HEK293 (cell line): ENCODE measurements around the gene MYO18B.

ENCODE experiments used
- CTCF ChIA-PET: fragments of 350-600 bp; formaldehyde crosslinking; extraction: SDS; loops from one replicate; lab custom pipeline; 2021; ENCODE audit warnings: antibody characterized with exemption; lab: Yijun Ruan, JAX
- POLR2A ChIA-PET: fragments of 300-600 bp; formaldehyde crosslinking; extraction: SDS; loops from one replicate; lab custom pipeline; 2020; ENCODE audit warnings: antibody characterized with exemption, inconsistent platforms; lab: Yijun Ruan, JAX
- H3K27ac ChIP-seq: fragments of 200-500 bp; sonication (Bioruptor generic); 2 replicates; pipeline ENCODE4 v1.5.1; 2014; ENCODE audit warnings: low read depth, low read length, control low read depth, inconsistent platforms; ENCODE audit errors: extremely low read depth
- H3K36me3 ChIP-seq, 2 experiments: fragments of 200-500 bp in 1 of 2; sonication (Bioruptor generic) in 1 of 2; 1 replicate in 1 of 2; 2 replicates in 1 of 2; pipeline ENCODE4 v1.5.1; 2014 to 2017; ENCODE audit warnings: inconsistent platforms in 2 of 2, low read length in 2 of 2; ENCODE audit not compliant: control insufficient read depth in 2 of 2, insufficient read depth in 1 of 2
- H3K4me1 ChIP-seq: fragments of 200-500 bp; sonication (Bioruptor generic); 2 replicates; pipeline ENCODE4 v1.5.1; 2014; ENCODE audit warnings: mild to moderate bottlenecking, low read length, inconsistent platforms; ENCODE audit not compliant: control insufficient read depth, insufficient read depth
- H3K4me3 ChIP-seq: 2 replicates; pipeline ENCODE4 v1.5.1; 2011; ENCODE audit warnings: low read depth, mild to moderate bottlenecking, control low read depth, low read length, moderate library complexity
- H3K9me3 ChIP-seq: fragments of 200-500 bp; sonication (Bioruptor generic); 2 replicates; pipeline ENCODE4 v1.5.1; 2014; ENCODE audit warnings: low read depth, low read length, inconsistent platforms; ENCODE audit not compliant: control insufficient read depth, insufficient read depth
- EGR2 ChIP-seq: fragments of 450-650 bp; formaldehyde crosslinking; IDR thresholded peaks from 2 replicates; pipeline ENCODE4 v1.5.1; 2016; ENCODE audit warnings: low read depth, missing biosample characterization, missing genetic modification characterization
- GLI2 ChIP-seq: fragments of 450-650 bp; formaldehyde crosslinking; IDR thresholded peaks from 2 replicates; pipeline ENCODE4; 2017; ENCODE audit warnings: missing biosample characterization, missing genetic modification characterization, low read depth, borderline replicate concordance
- HIC1 ChIP-seq: fragments of 450-650 bp; formaldehyde crosslinking; IDR thresholded peaks from 2 replicates; pipeline ENCODE4 v1.5.1; 2016; ENCODE audit warnings: missing biosample characterization, missing genetic modification characterization
- HOXC10 ChIP-seq: sonication (generic); formaldehyde crosslinking; IDR thresholded peaks from 2 replicates; pipeline ENCODE4 v1.8.1; 2023; ENCODE audit warnings: mild to moderate bottlenecking, missing genetic modification reagents
- KLF1 ChIP-seq: fragments of 450-650 bp; formaldehyde crosslinking; IDR thresholded peaks from 2 replicates; pipeline ENCODE4 v1.5.1; 2016; ENCODE audit warnings: missing biosample characterization, missing genetic modification characterization
- PRDM4 ChIP-seq: fragments of 450-650 bp; formaldehyde crosslinking; IDR thresholded peaks from 2 replicates; pipeline ENCODE4 v1.5.1; 2017; ENCODE audit warnings: missing biosample characterization, missing genetic modification characterization
- SCRT1 ChIP-seq: fragments of 450-650 bp; formaldehyde crosslinking; IDR thresholded peaks from 2 replicates; pipeline ENCODE4 v1.5.1; 2016; ENCODE audit warnings: missing biosample characterization, missing genetic modification characterization, borderline replicate concordance
- SP3 ChIP-seq: fragments of 450-650 bp; formaldehyde crosslinking; IDR thresholded peaks from 2 replicates; pipeline ENCODE4 v1.5.1; 2016; ENCODE audit warnings: missing biosample characterization, missing genetic modification characterization
- ZBTB17 ChIP-seq: fragments of 450-650 bp; formaldehyde crosslinking; IDR thresholded peaks from 2 replicates; pipeline ENCODE4 v1.5.1; 2016; ENCODE audit warnings: missing biosample characterization, missing genetic modification characterization
- ZBTB6 ChIP-seq: fragments of 450-650 bp; formaldehyde crosslinking; IDR thresholded peaks from 2 replicates; pipeline ENCODE4 v1.5.1; 2017; ENCODE audit warnings: missing biosample characterization, missing genetic modification characterization
- ZBTB8A ChIP-seq: fragments of 450-650 bp; formaldehyde crosslinking; IDR thresholded peaks from 2 replicates; pipeline ENCODE4 v1.5.1; 2016; ENCODE audit warnings: missing biosample characterization, missing genetic modification characterization
- ZNF16 ChIP-seq: fragments of 450-650 bp; formaldehyde crosslinking; IDR thresholded peaks from 2 replicates; pipeline ENCODE4 v1.5.1; 2016; ENCODE audit warnings: low read depth, missing biosample characterization, missing genetic modification characterization
- ZNF175 ChIP-seq: fragments of 450-650 bp; formaldehyde crosslinking; IDR thresholded peaks from 2 replicates; pipeline ENCODE4 v1.5.1; 2016; ENCODE audit warnings: missing biosample characterization, missing genetic modification characterization
- ZNF221 ChIP-seq: fragments of 450-650 bp; formaldehyde crosslinking; IDR thresholded peaks from 2 replicates; pipeline ENCODE4 v1.5.1; 2017; ENCODE audit warnings: missing biosample characterization, missing genetic modification characterization, borderline replicate concordance
- ZNF24 ChIP-seq: fragments of 450-650 bp; formaldehyde crosslinking; IDR thresholded peaks from 2 replicates; pipeline ENCODE4 v1.5.1; 2016; ENCODE audit warnings: missing biosample characterization, missing genetic modification characterization
- ZNF324 ChIP-seq: fragments of 450-650 bp; formaldehyde crosslinking; IDR thresholded peaks from 2 replicates; pipeline ENCODE4 v1.5.1; 2016; ENCODE audit warnings: missing biosample characterization, missing genetic modification characterization
- ZNF366 ChIP-seq: fragments of 450-650 bp; formaldehyde crosslinking; conservative IDR thresholded peaks from 2 replicates; pipeline ENCODE4 v1.5.1; 2016; ENCODE audit warnings: missing biosample characterization, missing genetic modification characterization
- ZNF416 ChIP-seq: fragments of 450-650 bp; formaldehyde crosslinking; IDR thresholded peaks from 2 replicates; pipeline ENCODE4 v1.5.1; 2016; ENCODE audit warnings: missing biosample characterization, missing genetic modification characterization
- ZNF423 ChIP-seq: fragments of 450-650 bp; formaldehyde crosslinking; IDR thresholded peaks from 2 replicates; pipeline ENCODE4 v1.5.1; 2016; ENCODE audit warnings: missing biosample characterization, missing genetic modification characterization
- ZNF433 ChIP-seq: fragments of 450-650 bp; formaldehyde crosslinking; IDR thresholded peaks from 2 replicates; pipeline ENCODE4 v1.5.1; 2016; ENCODE audit warnings: missing biosample characterization, missing genetic modification characterization, low read depth
- ZNF48 ChIP-seq: fragments of 450-650 bp; formaldehyde crosslinking; IDR thresholded peaks from 2 replicates; pipeline ENCODE4 v1.5.1; 2016; ENCODE audit warnings: missing biosample characterization, missing genetic modification characterization
- ZNF488 ChIP-seq: fragments of 450-650 bp; formaldehyde crosslinking; IDR thresholded peaks from 2 replicates; pipeline ENCODE4 v1.5.1; 2016; ENCODE audit warnings: missing biosample characterization, missing genetic modification characterization
- ZNF585B ChIP-seq: fragments of 450-650 bp; formaldehyde crosslinking; IDR thresholded peaks from 2 replicates; pipeline ENCODE4 v1.5.1; 2016; ENCODE audit warnings: missing biosample characterization, missing genetic modification characterization
- ZNF623 ChIP-seq: fragments of 450-650 bp; formaldehyde crosslinking; IDR thresholded peaks from 2 replicates; pipeline ENCODE4 v1.5.1; 2016; ENCODE audit warnings: missing biosample characterization, missing genetic modification characterization
- ZNF629 ChIP-seq: fragments of 450-650 bp; formaldehyde crosslinking; IDR thresholded peaks from 2 replicates; pipeline ENCODE4 v1.5.1; 2017; ENCODE audit warnings: missing biosample characterization, missing genetic modification characterization
- ZNF707 ChIP-seq: fragments of 450-650 bp; formaldehyde crosslinking; IDR thresholded peaks from 2 replicates; pipeline ENCODE4 v1.5.1; 2016; ENCODE audit warnings: missing biosample characterization, missing genetic modification characterization
- ZNF747 ChIP-seq: fragments of 450-650 bp; formaldehyde crosslinking; IDR thresholded peaks from 2 replicates; pipeline ENCODE4 v1.5.1; 2016; ENCODE audit warnings: missing biosample characterization, missing genetic modification characterization
- ZNF777 ChIP-seq: fragments of 450-650 bp; formaldehyde crosslinking; IDR thresholded peaks from 2 replicates; pipeline ENCODE4 v1.5.1; 2017; ENCODE audit warnings: missing biosample characterization, missing genetic modification characterization, borderline replicate concordance
- ZNF785 ChIP-seq: fragments of 450-650 bp; formaldehyde crosslinking; IDR thresholded peaks from 2 replicates; pipeline ENCODE4 v1.5.1; 2016; ENCODE audit warnings: missing biosample characterization, missing genetic modification characterization
- ZSCAN18 ChIP-seq: fragments of 450-650 bp; formaldehyde crosslinking; IDR thresholded peaks from 2 replicates; pipeline ENCODE4 v1.5.1; 2016; ENCODE audit warnings: missing biosample characterization, missing genetic modification characterization

Gene MYO18B

GRCh38 chr22:25942856-25943411 is 200.9 kb downstream of the MYO18B start (continued):
- peak; percentile 90 for TF ChIP-seq ZNF488
- TF ChIP-seq EGR2 (tag by site-specific recombination): 0 out of 2 replicates have a peak, but pooled peaks have one; percentile 22
- TF ChIP-seq ZBTB17 (tag by site-specific recombination): peak; percentile 91
- peak; percentile 76 for TF ChIP-seq ZNF324
- TF ChIP-seq SP3 (tag by site-specific recombination): no peak
- no peak for TF ChIP-seq ZNF747 (tag by site-specific recombination)
- peak; percentile 54; the same call in 1 of the 2 replicates for TF ChIP-seq ZNF24 (tag by site-specific recombination)
- no peak for TF ChIP-seq ZNF16
- TF ChIP-seq ZSCAN18 (tag by site-specific recombination): no peak
- TF ChIP-seq ZBTB8A: peak; percentile 79
- TF ChIP-seq PRDM4 (tag by site-specific recombination): peak; percentile 67; the same call in 1 of the 2 replicates
- TF ChIP-seq ZNF785 (tag by site-specific recombination): peak; percentile 87; the same call in 1 of the 2 replicates
- TF ChIP-seq ZNF433 (tag by site-specific recombination): no peak
- TF ChIP-seq ZNF707: 0 out of 2 replicates have a peak, but pooled peaks have one; percentile 13
- no peak for TF ChIP-seq ZNF175 (tag by site-specific recombination)
- TF ChIP-seq KLF1 (tag by site-specific recombination): 0 out of 2 replicates have a peak, but pooled peaks have one; percentile 21
- peak; percentile 82 for TF ChIP-seq ZNF366 (tag by site-specific recombination)
- TF ChIP-seq SCRT1 (tag by site-specific recombination): peak; percentile 94
- 0 out of 2 replicates have a peak, but pooled peaks have one; percentile 28 for TF ChIP-seq ZNF423 (tag by site-specific recombination)
- TF ChIP-seq ZNF221: no peak
- no peak; the same call in 1 of the 2 replicates for TF ChIP-seq GLI2 (tag by site-specific recombination)
- TF ChIP-seq ZNF623 (tag by site-specific recombination): no peak
- no peak for TF ChIP-seq ZNF416 (tag by site-specific recombination)

- Histone ChIP-seq H3K4me3 (no peak overlapping the region), H3K9me3 (no peaks in the 10 kb centered on the region), H3K4me1 (no peaks in the 10 kb centered on the region), H3K36me3 (no peaks in the 10 kb centered on the region), H3K27ac (no peak overlapping the region)
- POLR2A ChIA-PET: no interaction called here
- CTCF ChIA-PET: interaction anchor here (0.6 to 0.7 kb wide), 2 partner anchors 15 to 133 kb away, joined by 3 to 4 read pairs; no protein-coding TSS in a partner anchor
- TF ChIP-seq ZNF48 (no peak), ZNF777 (tag by site-specific recombination) (no peak), HIC1 (no peak), ZBTB6 (tag by site-specific recombination) (no peak), ZNF629 (tag by site-specific recombination) (no peak), ZNF585B (tag by site-specific recombination) (no peak), HOXC10 (CRISPR knock-in tag) (no peak)
Observed at GRCh38 chr22:25950111-25950510, 208.1 kb downstream of the MYO18B start.
